Measurements from ENCODE around the gene NXPH1. TPM values are rescaled to one million over a fixed set of nuclear protein-coding genes. Genes with fewer than 3 reads are reported as not detected.

Gene NXPH1
- total RNA-seq (under 1 TPM; 0.24 to 0.37 TPM), polyA plus RNA-seq (ENCODE audit: insufficient read depth, low read depth, low replicate concordance) (0.94 TPM)
- long read RNA-seq, donor 1, partial matches to known transcripts, result 0 of 1 reads
- long read RNA-seq, donor 1, other reads (novel, unspliced or antisense), result 0 of 1 reads
- long read RNA-seq, donor 2, result 0 reads

- no peaks in the 10 kb centered on the region for H3K36me3 ChIP-seq (ENCODE audit: low read depth, missing control alignments)
- H3K27ac ChIP-seq, result no peak within 1 kb of the TSS
- peak; percentile 79 for DNase-seq
- H3K4me3 ChIP-seq, result peak within 1 kb of the TSS in 1 of 2 donors; percentile 34
- H3K9me3 ChIP-seq, result no peaks in the 10 kb centered on the region
- peaks cover 5% of the 10 kb centered on the region for H3K4me1 ChIP-seq
- H3K27me3 ChIP-seq, result no peaks in the 10 kb centered on the region
- WGBS, 2 donors, result 0 to 1% methylated on average over 22 to 71 of the region's 71 CpGs
- no peak for TF ChIP-seq POLR2A (IDR thresholded peaks at IDR 0.05)
- TF ChIP-seq, protein P1, sequence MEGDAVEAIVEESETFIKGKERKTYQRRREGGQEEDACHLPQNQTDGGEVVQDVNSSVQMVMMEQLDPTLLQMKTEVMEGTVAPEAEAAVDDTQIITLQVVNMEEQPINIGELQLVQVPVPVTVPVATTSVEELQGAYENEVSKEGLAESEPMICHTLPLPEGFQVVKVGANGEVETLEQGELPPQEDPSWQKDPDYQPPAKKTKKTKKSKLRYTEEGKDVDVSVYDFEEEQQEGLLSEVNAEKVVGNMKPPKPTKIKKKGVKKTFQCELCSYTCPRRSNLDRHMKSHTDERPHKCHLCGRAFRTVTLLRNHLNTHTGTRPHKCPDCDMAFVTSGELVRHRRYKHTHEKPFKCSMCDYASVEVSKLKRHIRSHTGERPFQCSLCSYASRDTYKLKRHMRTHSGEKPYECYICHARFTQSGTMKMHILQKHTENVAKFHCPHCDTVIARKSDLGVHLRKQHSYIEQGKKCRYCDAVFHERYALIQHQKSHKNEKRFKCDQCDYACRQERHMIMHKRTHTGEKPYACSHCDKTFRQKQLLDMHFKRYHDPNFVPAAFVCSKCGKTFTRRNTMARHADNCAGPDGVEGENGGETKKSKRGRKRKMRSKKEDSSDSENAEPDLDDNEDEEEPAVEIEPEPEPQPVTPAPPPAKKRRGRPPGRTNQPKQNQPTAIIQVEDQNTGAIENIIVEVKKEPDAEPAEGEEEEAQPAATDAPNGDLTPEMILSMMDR (IDR thresholded peaks at IDR 0.05), result peak in 1 of 3 experiments; percentile 4
- intact Hi-C loops (cut with DNase I; ENCODE audit: low total_unique reads), result no loop called here
These were observed at the start of gene NXPH1 for GRCh38 chr7:8433477-8434289. TSS of gene NXPH1 (plus strand) at chr7:8433609.

- WGBS, 2 donors, result 79 to 83% methylated on average over 4 of the region's 4 CpGs
- no peak overlapping the region for H3K4me3 ChIP-seq
- H3K27ac ChIP-seq, result no peak overlapping the region
- intact Hi-C loops (cut with DNase I; ENCODE audit: low total_unique reads), result no loop called here
- TF ChIP-seq POLR2A (IDR thresholded peaks at IDR 0.05), result no peak
- TF ChIP-seq, protein P1 (IDR thresholded peaks at IDR 0.05), result no peak
- H3K27me3 ChIP-seq, result no peaks in the 10 kb centered on the region
- no peaks in the 10 kb centered on the region for H3K4me1 ChIP-seq
- H3K36me3 ChIP-seq (ENCODE audit: low read depth, missing control alignments), result no peaks in the 10 kb centered on the region
- no peak for DNase-seq
- H3K9me3 ChIP-seq, result no peaks in the 10 kb centered on the region
These were observed 48.5 kb upstream of the NXPH1 start for GRCh38 chr7:8384901-8385300.

- Histone ChIP-seq H3K36me3 (ENCODE audit: low read depth, missing control alignments) (no peaks in the 10 kb centered on the region), H3K4me3 (no peak overlapping the region), H3K4me1 (no peaks in the 10 kb centered on the region), H3K9me3 (no peaks in the 10 kb centered on the region), H3K27ac (no peak overlapping the region), H3K27me3 (no peaks in the 10 kb centered on the region)
- WGBS, 2 donors, result 86% methylated on average over 5 of the region's 5 CpGs
- no peak for DNase-seq
- TF ChIP-seq POLR2A (IDR thresholded peaks at IDR 0.05), result no peak
- TF ChIP-seq, protein P1 (IDR thresholded peaks at IDR 0.05), result no peak
- intact Hi-C loops (cut with DNase I; ENCODE audit: low total_unique reads), result no loop called here
These were observed 46.4 kb upstream of the NXPH1 start for GRCh38 chr7:8386926-8387550.

- Histone ChIP-seq H3K4me1 (no peaks in the 10 kb centered on the region), H3K9me3 (no peaks in the 10 kb centered on the region), H3K36me3 (ENCODE audit: low read depth, missing control alignments) (no peaks in the 10 kb centered on the region), H3K27ac (no peak overlapping the region), H3K4me3 (no peak overlapping the region), H3K27me3 (no peaks in the 10 kb centered on the region)
- intact Hi-C loops (cut with DNase I; ENCODE audit: low total_unique reads), result no loop called here
- TF ChIP-seq, protein P1 (IDR thresholded peaks at IDR 0.05), result no peak
- no peak for TF ChIP-seq POLR2A (IDR thresholded peaks at IDR 0.05)
- WGBS, 2 donors, result 89 to 93% methylated on average over 7 of the region's 7 CpGs
- DNase-seq, result no peak
These were observed 45.7 kb upstream of the NXPH1 start for GRCh38 chr7:8387551-8388256.

All from testis (tissue), 5 donors.